ENCODE results near the gene AP1G2.

DNA sequence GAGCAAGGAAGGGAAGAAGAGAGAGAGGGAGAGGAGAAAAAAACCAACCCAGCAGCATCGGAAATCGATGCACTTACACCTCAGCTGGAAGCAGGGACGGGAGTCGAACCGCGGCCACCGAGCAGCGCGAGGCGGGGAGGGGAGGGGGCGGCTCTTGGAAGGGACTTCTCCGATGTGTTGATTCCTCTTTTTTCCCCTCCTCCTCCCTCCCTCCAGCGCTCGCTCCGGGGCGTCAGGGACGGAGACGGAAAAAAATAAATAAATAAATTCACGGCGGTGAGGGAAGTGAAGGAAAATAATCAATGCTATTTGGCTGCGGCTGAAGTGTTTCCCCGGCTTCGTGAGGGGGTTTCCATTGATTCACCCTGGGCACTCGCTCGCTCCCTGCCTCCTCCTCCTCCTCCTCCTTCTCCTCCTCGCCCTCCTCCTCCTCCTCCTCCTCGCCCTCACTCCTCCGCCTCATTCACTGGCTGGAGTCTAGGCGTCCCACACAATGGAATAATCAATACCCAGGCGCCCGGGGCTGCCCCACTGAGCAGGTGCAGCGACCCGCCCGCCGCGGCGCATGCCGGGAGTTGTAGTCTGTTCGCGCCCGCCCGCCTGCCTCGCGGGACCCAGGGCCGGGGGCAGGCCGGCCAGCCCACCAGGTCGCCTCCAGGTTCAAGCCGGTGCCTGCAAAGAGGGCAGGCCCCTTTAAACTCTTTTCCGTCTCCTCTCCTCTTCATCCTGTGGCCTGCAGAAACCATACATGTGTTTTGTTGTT lies 16.1 kb downstream of the AP1G2 start, which contains the start of gene ZFHX2:
- TF ChIP-seq, protein P1, sequence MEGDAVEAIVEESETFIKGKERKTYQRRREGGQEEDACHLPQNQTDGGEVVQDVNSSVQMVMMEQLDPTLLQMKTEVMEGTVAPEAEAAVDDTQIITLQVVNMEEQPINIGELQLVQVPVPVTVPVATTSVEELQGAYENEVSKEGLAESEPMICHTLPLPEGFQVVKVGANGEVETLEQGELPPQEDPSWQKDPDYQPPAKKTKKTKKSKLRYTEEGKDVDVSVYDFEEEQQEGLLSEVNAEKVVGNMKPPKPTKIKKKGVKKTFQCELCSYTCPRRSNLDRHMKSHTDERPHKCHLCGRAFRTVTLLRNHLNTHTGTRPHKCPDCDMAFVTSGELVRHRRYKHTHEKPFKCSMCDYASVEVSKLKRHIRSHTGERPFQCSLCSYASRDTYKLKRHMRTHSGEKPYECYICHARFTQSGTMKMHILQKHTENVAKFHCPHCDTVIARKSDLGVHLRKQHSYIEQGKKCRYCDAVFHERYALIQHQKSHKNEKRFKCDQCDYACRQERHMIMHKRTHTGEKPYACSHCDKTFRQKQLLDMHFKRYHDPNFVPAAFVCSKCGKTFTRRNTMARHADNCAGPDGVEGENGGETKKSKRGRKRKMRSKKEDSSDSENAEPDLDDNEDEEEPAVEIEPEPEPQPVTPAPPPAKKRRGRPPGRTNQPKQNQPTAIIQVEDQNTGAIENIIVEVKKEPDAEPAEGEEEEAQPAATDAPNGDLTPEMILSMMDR (IDR thresholded peaks at IDR 0.05), result no peak
- TF ChIP-seq POLR2AphosphoS5 (IDR thresholded peaks at IDR 0.05), result peak in 2 of 3 donors; percentile 32 to 54
- TF ChIP-seq POLR2A (IDR thresholded peaks at IDR 0.05), result no peak
- TF ChIP-seq EP300 (IDR thresholded peaks at IDR 0.05), result no peak
